HG03575 (cell line): ENCODE data around the gene PTHLH.

Experiments used
- ATAC-seq: cut with Tn5 transposase; IDR thresholded peaks from one replicate; pipeline ENCODE4 v1.9.1; 2021; ENCODE audit not compliant: unreplicated experiment, insufficient number of reproducible peaks, low FRiP score; ENCODE audit errors: extremely low read depth

PTHLH gene

GRCh38 chr12:27972721-27973120 is at the start of gene PTHLH:
PTHLH (minus strand) TSS chr12:27972733; CDS start chr12:27969494, 3,239 bp downstream.
- no peak for ATAC-seq

- ATAC-seq, result no peak
Measured at GRCh38 chr12:28021704-28022103, 49.2 kb upstream of the PTHLH start.

- ATAC-seq, result no peak
Measured at GRCh38 chr12:28017873-28018255, 45.3 kb upstream of the PTHLH start.

GRCh38 chr12:28017126-28017872 is 44.8 kb upstream of the PTHLH start:
- no peak for ATAC-seq

GRCh38 chr12:28015165-28015564 is 42.6 kb upstream of the PTHLH start:
- ATAC-seq, result no peak

- ATAC-seq, result no peak
Measured at GRCh38 chr12:28014196-28014595, 41.7 kb upstream of the PTHLH start.

GRCh38 chr12:28012333-28012918 is 39.9 kb upstream of the PTHLH start:
- no peak for ATAC-seq

GRCh38 chr12:28010036-28010435 is 37.5 kb upstream of the PTHLH start:
- ATAC-seq, result no peak

- ATAC-seq, result no peak
Measured at GRCh38 chr12:27999970-28000369, 27.4 kb upstream of the PTHLH start.

GRCh38 chr12:27999521-27999920 is 27.0 kb upstream of the PTHLH start:
- no peak for ATAC-seq

- ATAC-seq, result no peak
Measured at GRCh38 chr12:27998658-27999057, 26.1 kb upstream of the PTHLH start.

- ATAC-seq, result no peak
Measured at GRCh38 chr12:27998170-27998569, 25.6 kb upstream of the PTHLH start.

- no peak for ATAC-seq
Measured at GRCh38 chr12:27996761-27997160, 24.2 kb upstream of the PTHLH start.

GRCh38 chr12:27995406-27995805 is 22.9 kb upstream of the PTHLH start:
- ATAC-seq, result no peak

GRCh38 chr12:27988594-27989233 is 16.2 kb upstream of the PTHLH start:
- ATAC-seq, result no peak

- no peak for ATAC-seq
Measured at GRCh38 chr12:27987331-27987730, 14.8 kb upstream of the PTHLH start.

- ATAC-seq, result no peak
Measured at GRCh38 chr12:27984275-27984674, 11.7 kb upstream of the PTHLH start.

- no peak for ATAC-seq
Measured at GRCh38 chr12:27982951-27983350, 10.4 kb upstream of the PTHLH start.

- ATAC-seq, result no peak
Measured at GRCh38 chr12:27982385-27982784, 9.9 kb upstream of the PTHLH start.

- ATAC-seq, result no peak
Measured at GRCh38 chr12:27981874-27982273, 9.3 kb upstream of the PTHLH start.
